HG03108 (cell line): ENCODE measurements around the gene PCBP3.

Experiments
- ATAC-seq: cut with Tn5 transposase; IDR thresholded peaks from one replicate; pipeline ENCODE4 v1.9.1; 2021; ENCODE audit warnings: moderate library complexity; ENCODE audit not compliant: unreplicated experiment

Gene PCBP3

DNA sequence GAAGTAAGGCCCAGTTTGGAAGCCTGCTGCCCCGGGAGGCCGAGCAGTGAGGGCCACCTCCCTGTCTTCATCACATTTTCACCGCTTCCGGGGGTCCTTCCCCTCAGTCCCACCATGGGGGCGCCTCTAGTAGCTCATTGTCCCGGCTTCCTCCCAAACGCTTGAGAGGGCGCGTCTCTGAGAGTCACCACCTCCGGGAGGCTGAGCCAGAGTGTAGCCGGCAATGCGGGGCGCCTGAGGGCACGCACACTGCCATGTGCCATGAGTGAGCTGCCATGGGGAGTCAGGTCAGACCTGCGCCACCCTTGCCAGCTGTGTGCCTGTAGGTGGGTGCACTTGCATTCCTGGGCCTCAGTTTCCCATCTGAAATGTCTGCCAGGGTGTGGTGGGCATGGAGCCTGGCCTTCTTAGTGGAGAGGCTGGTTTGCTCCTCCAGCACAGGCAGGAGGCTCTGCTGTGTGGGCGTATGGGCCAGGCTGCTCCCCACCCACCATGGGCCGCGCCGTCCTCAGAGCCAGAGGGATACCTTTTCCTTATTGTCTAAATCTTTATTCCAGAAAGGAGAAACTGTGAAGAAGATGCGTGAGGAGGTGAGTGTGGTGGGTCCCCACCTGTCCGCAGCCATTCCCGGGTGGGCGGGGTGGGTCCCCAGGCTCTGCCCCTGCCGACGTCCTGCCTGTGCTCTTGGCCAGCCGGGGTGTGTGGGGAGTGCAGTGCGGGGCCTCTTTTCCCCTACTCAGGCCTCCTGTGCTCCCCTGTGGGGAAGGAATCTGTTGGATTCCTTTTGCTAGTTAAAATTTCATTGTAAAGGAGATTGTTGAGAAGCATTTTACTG, 256.7 kb downstream of the PCBP3 start:
- ATAC-seq = no peak

DNA sequence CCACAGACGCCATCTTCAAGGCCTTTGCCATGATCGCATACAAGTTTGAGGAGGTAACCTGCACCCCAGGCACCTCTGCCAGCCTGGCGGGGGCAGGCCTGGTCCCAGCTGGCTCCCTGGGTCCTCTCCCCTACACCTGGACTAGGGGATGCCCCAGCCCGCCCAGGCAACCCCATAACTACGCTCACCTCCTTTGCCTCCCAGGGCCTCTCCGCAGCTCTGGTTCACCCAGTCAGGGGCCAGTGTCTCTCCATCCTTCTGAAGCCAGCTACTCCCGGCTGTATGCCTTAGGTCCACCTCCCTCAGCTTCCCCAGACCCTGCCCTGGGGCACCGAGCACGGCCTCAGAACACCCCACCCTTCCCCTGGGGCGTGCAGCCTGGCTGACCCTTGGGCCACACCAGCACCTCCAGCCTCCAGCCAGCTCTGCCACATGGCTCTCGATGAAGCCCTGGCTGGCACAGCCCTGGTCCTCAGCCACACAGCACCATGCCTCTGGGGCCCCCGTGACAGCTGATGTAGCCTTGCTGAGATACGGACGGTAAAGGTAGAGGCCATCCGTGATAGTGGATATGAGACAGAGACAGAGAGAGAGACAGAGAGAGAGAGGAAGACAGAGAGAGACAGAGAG, 257.7 kb downstream of the PCBP3 start:
- no peak for ATAC-seq

DNA sequence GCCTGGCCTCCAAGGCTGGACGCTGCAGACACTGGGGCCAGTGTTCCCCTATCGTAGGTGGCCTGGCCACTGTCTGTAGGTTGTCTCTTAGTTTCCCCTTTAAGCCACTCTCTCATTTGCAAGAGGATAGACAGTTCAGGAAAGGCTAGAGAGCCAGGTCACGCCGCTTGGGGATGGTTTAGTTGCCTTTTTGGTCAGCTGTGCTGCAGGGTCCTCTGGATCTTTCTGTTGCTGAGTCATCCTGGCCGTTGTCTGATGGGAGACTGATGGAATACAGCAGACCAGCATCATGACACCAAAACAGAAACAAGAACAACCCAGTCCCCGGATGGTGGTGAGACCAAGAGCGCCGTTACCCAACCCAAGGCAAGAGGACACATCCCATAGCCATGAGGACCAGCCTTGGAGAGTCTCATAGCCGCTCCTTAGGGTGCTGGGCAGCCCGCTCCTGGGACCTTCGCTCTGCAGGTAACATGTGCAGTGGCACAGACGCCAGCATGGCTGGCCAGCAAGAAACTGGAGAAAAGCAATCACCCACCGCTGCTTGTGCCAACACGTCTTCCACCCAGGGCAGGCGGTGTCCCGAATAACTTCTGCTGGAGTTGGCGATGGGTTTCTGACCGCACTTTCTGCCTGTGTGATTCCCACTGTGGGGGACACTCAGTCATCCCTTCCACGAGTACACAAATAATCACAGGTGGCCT, 258.9 kb downstream of the PCBP3 start:
- no peak for ATAC-seq

DNA sequence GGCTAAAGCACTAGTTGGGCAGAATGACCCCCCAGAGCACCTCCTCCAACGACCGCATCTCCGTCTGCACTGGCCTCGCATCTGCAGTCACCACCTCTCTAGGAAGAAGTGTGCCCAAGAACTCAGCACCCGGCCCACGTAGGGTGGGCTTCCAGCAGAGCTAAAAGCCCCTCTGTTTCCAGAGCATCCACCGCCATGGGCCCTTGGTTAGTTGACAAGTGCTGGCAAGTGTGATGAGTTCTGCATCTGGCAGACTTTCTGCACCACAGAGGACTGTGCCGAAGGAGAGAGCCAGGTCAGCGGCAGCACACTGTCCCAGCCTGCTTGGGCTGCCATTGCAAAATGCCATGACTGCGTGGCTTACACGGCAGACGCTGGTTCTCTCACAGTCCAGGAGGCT, 261.7 kb downstream of the PCBP3 start:
- ATAC-seq = no peak

DNA sequence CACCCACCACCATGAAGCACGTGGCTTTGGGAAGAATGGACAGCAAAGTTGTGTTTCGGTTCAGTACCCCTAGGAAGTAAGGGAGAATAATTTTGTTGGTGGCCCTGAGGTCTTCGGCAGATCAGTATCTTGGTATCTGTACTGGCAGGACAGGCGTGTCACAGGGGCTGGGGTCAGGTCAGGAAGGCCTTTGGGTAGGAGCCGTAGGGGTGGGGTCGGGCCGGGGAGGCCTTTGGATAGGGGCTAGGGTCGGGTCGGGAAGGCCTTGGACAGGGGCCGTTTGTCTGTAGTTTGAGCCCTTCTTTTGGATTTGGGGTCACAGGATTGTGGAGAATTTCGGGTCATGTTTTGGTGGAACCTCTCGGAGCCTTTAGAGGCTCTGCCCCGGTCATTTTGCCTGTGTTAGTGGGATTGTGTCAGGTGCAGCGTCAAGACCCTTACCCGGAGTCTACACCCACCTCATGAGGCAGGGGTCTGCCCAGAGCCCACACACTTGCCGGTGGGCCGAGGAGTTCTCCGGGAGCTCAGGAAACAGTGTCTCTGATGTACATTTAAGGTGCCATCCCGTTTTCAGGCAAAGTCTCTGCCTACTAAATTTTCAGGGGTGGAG, 262.8 kb downstream of the PCBP3 start:
- no peak for ATAC-seq

DNA sequence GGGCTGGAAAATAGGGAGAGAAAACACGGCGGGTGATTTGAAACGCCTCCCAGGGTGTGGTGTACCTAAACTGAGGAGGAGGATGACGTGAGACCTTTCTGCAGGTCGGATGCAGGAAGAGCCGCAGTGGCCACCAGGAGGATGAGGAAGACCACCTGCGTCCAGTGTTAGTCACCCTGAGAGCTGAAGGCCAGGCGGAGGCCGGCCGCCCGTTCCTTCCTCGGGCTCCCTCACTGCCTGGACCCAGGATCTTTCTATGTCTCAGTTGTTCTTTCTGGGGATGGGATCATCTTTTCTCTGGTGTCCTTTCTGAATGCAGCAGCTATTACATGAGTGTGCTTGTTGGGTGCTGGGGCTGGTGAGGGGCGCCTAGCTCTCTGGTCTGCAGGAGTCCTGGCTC, 263.3 kb downstream of the PCBP3 start:
- no peak for ATAC-seq

- no peak for ATAC-seq
These were observed 265.2 kb downstream of the PCBP3 start for GRCh38 chr21:45908536-45909237.

- ATAC-seq = no peak
These were observed 265.9 kb downstream of the PCBP3 start for GRCh38 chr21:45909238-45909988.

DNA sequence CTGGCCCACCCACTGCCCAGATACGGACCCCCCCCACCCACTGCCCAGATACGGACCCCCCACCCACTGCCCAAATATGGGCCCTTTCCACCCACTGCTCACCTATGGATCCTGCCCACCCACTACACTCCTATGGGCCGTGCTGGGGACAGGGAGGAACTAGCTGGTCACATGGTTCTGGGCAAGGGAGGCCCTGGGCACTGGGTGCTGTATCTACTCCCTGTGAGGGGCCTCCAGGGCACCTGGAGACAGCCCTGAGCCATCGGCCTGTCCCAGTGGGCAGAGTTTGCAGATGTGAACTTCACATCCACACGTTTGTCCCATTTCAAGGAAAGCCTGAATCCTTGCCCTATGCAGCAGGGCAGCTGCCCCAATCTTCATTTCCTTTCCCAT, 266.6 kb downstream of the PCBP3 start:
- no peak for ATAC-seq

GRCh38 chr21:45910548-45911221, 267.2 kb downstream of the PCBP3 start:
- ATAC-seq = no peak

DNA sequence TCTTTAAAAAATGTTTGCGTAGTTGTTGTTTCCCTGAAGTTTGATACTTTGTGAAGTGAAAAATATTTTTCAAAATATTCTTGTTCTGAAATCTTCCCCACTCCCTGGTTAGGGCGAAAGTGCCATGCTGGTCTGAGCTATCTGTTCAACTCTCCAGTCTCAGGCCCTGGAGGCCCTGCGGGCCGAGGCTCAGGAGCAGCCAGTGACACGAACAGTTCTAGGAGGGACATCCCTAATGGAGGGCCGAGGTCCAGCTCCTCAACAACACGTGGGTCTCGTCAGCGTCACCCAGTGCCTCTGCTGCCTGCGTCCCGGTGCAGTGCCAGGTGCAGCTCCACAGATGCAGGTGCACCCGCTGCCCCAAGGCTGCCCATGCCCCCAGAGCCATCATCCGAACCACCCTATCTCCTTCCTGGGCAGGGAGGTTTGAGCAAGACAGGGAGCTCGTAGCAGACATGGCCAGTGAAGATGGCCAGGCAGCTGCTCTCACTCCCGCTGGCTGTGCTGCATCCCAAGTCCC, 268.3 kb downstream of the PCBP3 start:
- no peak for ATAC-seq

- no peak for ATAC-seq
These were observed 269.3 kb downstream of the PCBP3 start for GRCh38 chr21:45912611-45913417.

DNA sequence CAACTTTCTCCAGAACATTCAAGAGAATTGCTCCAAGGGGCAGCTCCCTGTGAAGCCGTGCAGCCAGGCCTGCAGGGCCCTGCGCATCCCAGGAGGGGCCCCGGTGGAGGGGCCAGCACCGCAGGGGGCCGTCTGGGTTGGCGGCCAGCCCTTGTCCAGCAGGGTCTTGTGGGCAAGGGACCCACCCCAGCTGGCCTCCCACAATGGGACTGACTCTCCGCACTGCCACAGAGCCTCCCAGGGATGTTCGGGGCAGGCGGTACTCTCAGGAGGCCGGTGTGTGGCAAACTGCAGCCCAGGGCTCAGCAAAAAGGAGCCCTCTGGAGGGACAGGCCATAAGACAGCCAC, 269.9 kb downstream of the PCBP3 start:
- no peak for ATAC-seq

- ATAC-seq = no peak
These were observed 270.4 kb downstream of the PCBP3 start for GRCh38 chr21:45913886-45914285.

- ATAC-seq = no peak
These were observed 270.9 kb downstream of the PCBP3 start for GRCh38 chr21:45914321-45914845.

GRCh38 chr21:45916011-45916840, 272.7 kb downstream of the PCBP3 start:
- no peak for ATAC-seq

DNA sequence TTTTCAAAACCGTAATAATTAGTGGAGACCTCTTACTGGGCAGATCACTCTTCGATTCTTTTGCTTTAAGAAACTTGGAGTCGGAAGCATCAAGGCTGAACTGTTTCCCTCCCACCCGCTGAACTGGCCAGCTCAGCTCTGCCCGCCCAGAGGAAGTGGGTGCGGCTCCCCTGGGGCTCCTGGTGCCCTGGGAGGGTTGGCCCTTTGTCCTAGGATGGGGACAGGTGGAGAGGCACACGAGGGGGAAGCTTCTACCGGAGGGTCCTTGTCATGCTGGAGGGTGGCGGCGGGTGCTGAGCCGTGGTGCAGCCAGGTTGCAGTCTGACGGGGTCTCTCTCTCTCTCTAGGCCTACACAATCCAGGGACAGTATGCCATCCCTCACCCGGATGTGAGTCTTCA, 273.7 kb downstream of the PCBP3 start:
- ATAC-seq = no peak

- ATAC-seq = no peak
These were observed 274.5 kb downstream of the PCBP3 start for GRCh38 chr21:45918011-45918410.
